Measurements from ENCODE around the gene TCIRG1.

DNA sequence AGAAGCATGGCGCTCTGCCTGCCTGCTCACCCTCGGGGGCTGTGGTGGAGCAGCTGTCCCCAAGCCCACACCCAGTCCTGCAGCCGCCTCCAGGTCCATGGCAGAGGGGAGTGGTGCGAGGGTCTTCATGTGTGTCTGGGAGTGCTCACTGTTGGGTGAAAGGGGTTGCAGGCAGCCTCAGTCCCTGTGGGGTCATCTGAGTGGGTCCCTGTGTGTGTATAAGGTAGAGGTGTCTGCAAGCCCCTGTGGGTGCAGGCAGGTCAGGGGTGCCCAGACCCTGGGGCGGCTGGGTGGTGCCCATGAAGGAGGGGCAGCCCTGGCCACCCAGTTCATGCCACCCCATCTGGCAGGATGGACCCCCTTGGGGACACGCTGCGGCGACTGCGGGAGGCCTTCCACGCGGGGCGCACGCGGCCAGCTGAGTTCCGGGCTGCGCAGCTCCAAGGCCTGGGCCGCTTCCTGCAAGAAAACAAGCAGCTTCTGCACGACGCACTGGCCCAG, 23.8 kb upstream of the TCIRG1 start:
- TF ChIP-seq, protein P1, sequence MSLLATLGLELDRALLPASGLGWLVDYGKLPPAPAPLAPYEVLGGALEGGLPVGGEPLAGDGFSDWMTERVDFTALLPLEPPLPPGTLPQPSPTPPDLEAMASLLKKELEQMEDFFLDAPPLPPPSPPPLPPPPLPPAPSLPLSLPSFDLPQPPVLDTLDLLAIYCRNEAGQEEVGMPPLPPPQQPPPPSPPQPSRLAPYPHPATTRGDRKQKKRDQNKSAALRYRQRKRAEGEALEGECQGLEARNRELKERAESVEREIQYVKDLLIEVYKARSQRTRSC (CRISPR knock-in tag; IDR thresholded peaks at IDR 0.05; ENCODE audit: low read depth): no peak
- TF ChIP-seq POLR2A (IDR thresholded peaks at IDR 0.05; ENCODE audit: insufficient read depth in 1 of 2, low read depth in 2 of 2, low read length in 2 of 2): no peak
- no peak for TF ChIP-seq GLI4 (CRISPR knock-in tag; IDR thresholded peaks at IDR 0.05; ENCODE audit: borderline replicate concordance)
- TF ChIP-seq YY1 (IDR thresholded peaks at IDR 0.05; ENCODE audit: insufficient read depth, insufficient replicate concordance, low read depth, low read length): no peak
- no peak for TF ChIP-seq SP140L (CRISPR knock-in tag; IDR thresholded peaks at IDR 0.05; ENCODE audit: borderline replicate concordance)
- TF ChIP-seq GATAD2A (CRISPR knock-in tag; IDR thresholded peaks at IDR 0.05): no peak

Data from HepG2 (cell line).